Ascending aorta (tissue), 2 donors: ENCODE data around the gene RNF157. TPM values are rescaled to one million over a fixed set of nuclear protein-coding genes. Genes with fewer than 3 reads are reported as not detected.

Source experiments
- DNase-seq, 2 donors: peaks; one replicate each; pipeline ENCODE4 v3.0.0-alpha.2; 2019; ENCODE audit warnings: low spot score in 2 of 2
- H3K27ac ChIP-seq, 2 donors: fragments of 200-600 bp; sonication (generic); one replicate each; pipeline ENCODE4 v1.5.1; 2016 to 2017; ENCODE audit warnings: mild to moderate bottlenecking in 1 of 2
- H3K27me3 ChIP-seq: fragments of 200-600 bp; sonication (generic); one replicate; pipeline ENCODE4 v1.5.1; 2017
- H3K36me3 ChIP-seq, 2 donors: fragments of 200-600 bp; sonication (generic); one replicate each; pipeline ENCODE4 v1.5.1; 2016
- H3K4me1 ChIP-seq, 2 donors: fragments of 200-600 bp; sonication (generic); one replicate each; pipeline ENCODE4 v1.5.1; 2016 to 2017; ENCODE audit warnings: mild to moderate bottlenecking in 1 of 2
- H3K4me3 ChIP-seq, 2 donors: fragments of 200-600 bp; sonication (generic); one replicate each; pipeline ENCODE4 v1.5.1; 2016 to 2017; ENCODE audit warnings: mild to moderate bottlenecking in 1 of 2
- H3K9me3 ChIP-seq, 2 donors: fragments of 200-600 bp; sonication (generic); one replicate each; pipeline ENCODE4 v1.5.1; 2016
- intact Hi-C: fragments of 100-400 bp; cut with DNase I; formaldehyde crosslinking; loops from one replicate; pipeline ENCODE4 v1.15.1; 2023
- total RNA-seq: library from RNA; depleted of rRNA; stranded (reverse); fragments of >200 nt; gene quantifications from one replicate; pipeline ENCODE4 v1.1.0, GENCODE V29; 2016
- TF ChIP-seq, protein P1 (sequence below), 3 experiments: fragments of 200-600 bp in 2 of 3; fragments of 450-650 bp in 1 of 3; sonication (generic) in 2 of 3; IDR thresholded peaks; one replicate each; pipeline ENCODE4 v1.5.1; 2016 to 2019; ENCODE audit warnings: antibody characterized with exemption in 3 of 3, mild to moderate bottlenecking in 1 of 3, moderate library complexity in 1 of 3

RNF157 gene
- total RNA-seq, 1 donor from 2014 or later: 2.4 TPM

DNA sequence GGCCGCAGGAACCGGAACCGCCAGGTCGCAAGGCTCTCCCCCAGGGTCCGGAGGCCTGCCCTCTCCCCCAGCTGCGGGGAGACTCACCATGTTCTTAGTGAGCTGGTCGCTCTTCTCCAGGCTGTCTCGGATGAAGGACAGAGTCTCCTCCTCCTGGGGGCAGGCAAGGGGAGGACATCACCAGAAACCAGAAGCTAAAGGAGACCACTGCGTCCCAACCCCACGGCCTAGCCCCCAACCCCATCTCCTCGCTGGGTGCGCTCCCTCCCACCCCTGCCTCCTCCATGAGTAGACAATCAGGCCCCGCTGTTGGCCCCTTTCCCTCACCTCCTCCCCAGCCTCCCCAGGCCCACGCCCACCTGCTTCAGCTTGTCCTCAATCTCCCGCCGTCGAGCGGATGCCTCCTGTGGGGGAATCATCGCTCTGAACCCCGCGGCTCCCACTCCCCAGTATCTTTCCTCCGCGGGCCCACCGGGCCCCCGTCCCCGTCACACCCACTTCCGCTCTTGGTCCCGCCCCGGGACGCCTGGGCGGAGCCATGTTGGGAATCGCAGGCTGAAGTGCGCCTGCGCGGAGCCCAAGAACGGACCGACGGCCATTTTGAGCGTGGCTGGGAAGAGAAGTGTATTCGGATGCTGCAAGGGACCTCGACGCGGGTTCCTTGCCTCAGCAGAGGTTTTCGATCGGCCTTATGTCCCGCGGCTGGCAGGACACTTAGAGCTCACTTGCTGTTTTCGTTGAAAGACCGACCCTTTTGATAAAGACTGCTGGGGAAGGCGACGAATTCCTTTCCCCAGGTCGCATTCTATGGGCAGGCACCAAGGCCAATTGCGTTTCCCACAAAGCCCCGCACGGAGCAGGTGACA is 136.8 kb downstream of the RNF157 start, which contains the start of gene EXOC7:
Gene EXOC7 (minus strand): TSS at position 514 of the 866 bp plus-strand sequence. CDS start 95 bp downstream, at position 419.
- no peaks in the 10 kb centered on the region for H3K9me3 ChIP-seq
- TF ChIP-seq, protein P1, sequence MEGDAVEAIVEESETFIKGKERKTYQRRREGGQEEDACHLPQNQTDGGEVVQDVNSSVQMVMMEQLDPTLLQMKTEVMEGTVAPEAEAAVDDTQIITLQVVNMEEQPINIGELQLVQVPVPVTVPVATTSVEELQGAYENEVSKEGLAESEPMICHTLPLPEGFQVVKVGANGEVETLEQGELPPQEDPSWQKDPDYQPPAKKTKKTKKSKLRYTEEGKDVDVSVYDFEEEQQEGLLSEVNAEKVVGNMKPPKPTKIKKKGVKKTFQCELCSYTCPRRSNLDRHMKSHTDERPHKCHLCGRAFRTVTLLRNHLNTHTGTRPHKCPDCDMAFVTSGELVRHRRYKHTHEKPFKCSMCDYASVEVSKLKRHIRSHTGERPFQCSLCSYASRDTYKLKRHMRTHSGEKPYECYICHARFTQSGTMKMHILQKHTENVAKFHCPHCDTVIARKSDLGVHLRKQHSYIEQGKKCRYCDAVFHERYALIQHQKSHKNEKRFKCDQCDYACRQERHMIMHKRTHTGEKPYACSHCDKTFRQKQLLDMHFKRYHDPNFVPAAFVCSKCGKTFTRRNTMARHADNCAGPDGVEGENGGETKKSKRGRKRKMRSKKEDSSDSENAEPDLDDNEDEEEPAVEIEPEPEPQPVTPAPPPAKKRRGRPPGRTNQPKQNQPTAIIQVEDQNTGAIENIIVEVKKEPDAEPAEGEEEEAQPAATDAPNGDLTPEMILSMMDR (IDR thresholded peaks at IDR 0.05): peak in 1 of 3 experiments; percentile 15
- peak within 1 kb of the TSS; percentile 57 to 87 for H3K4me3 ChIP-seq
- H3K4me1 ChIP-seq: peaks cover 5 to 8% of the 10 kb centered on the region in 2 donors
- H3K36me3 ChIP-seq: peaks cover 12 to 21% of the 10 kb centered on the region in 2 donors
- intact Hi-C loops: loop anchor here (2.0 kb wide), 1 partner anchor 31 kb away; the partner anchor contains the start of gene SRP68
- peak; percentile 60 to 94 for DNase-seq
- H3K27me3 ChIP-seq: no peaks in the 10 kb centered on the region
- peak within 1 kb of the TSS; percentile 76 for H3K27ac ChIP-seq

DNA sequence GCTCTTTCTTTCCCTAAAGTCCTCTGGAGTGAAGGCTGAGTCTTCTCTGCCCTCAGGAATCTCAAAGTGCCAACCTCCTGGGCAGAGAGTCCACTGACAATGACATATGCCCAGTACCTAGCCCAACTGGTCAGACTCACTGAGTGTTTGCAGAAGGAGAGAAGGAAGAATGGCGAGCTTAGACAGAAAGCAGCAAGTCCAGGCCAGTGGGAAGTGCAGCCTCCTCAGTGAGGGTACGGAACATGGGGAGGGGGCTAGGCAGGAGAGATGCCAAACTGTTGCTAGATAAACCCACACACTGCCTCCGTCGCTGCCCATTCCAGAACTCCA is 137.4 kb downstream of the RNF157 start:
- H3K4me1 ChIP-seq: peaks cover 5 to 8% of the 10 kb centered on the region in 2 donors
- peak overlapping the region; percentile 76 for H3K27ac ChIP-seq
- peaks cover 14 to 26% of the 10 kb centered on the region in 2 donors for H3K36me3 ChIP-seq
- no peak for DNase-seq
- intact Hi-C loops: loop anchor here (2.0 kb wide), 1 partner anchor 30 kb away; the partner anchor contains the start of gene SRP68
- TF ChIP-seq, protein P1 (IDR thresholded peaks at IDR 0.05): no peak
- no peaks in the 10 kb centered on the region for H3K27me3 ChIP-seq
- peak overlapping the region; percentile 57 to 87 for H3K4me3 ChIP-seq
- no peaks in the 10 kb centered on the region for H3K9me3 ChIP-seq

DNA sequence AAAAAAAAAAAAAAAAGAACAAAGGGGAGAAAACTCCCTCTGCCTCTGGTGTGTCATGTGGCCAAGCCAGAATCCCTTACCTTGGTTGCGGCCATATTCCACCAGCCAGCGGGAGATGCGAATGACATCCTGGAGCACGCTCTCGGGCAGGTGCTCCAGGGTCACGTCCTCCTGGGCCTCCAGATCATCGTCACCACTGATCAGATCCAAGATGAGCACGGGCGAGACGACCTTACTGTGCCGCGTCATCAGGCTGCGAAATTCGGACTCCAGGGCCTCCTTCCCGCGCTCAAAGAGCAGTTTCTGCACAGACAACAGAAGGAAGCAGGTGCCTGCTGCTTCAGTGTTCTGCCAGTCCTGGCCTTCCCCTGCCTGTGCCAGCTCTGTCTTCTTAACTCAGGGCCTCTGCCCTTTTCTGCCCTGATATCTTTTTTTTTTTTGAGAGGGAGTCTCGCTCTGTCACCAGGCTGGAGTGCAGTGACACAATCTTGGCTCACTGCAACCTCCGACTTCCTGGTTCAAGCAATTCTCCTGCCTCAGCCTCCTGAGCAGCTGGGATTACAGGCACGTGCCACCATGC is 142.5 kb downstream of the RNF157 start:
- Histone ChIP-seq H3K27ac (no peak overlapping the region), H3K36me3 (peaks cover 62 to 69% of the 10 kb centered on the region in 2 donors), H3K27me3 (no peaks in the 10 kb centered on the region), H3K4me1 (peaks cover 5 to 8% of the 10 kb centered on the region in 2 donors), H3K4me3 (no peak overlapping the region), H3K9me3 (no peaks in the 10 kb centered on the region)
- TF ChIP-seq, protein P1 (IDR thresholded peaks at IDR 0.05): no peak
- intact Hi-C loops: no loop called here
- DNase-seq: no peak

DNA sequence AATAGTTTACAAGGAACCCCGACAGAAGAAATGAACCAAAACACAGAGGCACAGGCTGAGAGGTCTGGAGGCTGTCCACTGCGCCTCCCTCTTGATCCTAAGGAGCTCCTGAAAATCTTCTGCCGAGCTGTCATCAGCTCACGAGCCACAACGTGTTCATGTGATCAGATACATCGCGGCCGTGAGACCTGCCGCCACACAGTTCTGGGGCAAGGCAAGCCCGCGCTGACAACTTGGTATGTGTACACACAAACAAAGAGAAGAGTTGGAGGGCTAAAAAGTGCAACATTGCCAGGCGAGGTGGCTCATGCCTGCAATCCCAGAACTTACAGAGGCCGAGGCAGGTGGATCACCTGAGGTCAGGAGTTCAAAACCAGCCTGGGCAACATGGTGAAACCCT is 144.3 kb downstream of the RNF157 start:
- no peak for DNase-seq
- Histone ChIP-seq H3K36me3 (peaks cover 76 to 81% of the 10 kb centered on the region in 2 donors), H3K27me3 (no peaks in the 10 kb centered on the region), H3K27ac (no peak overlapping the region), H3K9me3 (no peaks in the 10 kb centered on the region), H3K4me3 (no peak overlapping the region), H3K4me1 (no peaks in the 10 kb centered on the region)
- TF ChIP-seq, protein P1 (IDR thresholded peaks at IDR 0.05): no peak
- intact Hi-C loops: no loop called here

DNA sequence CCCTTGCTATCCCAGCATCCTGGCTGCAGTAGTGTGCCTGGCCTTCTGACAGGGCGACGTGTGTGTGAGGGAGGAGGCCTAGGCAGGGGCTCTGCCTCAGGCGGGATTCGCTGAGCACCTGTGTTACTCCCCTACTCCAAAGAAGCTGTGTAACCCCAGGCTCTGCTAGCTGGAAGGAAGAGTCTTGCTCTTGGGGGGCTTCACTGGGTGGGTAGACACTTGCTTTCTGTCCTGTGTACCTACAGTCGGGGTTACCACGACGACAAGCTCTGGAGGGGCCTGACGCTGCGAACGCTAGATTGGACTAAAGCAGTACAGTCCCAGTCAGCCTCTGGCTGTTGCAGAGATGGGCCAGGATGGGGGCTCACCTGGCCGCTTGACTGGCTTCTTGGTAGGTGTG is 146.2 kb downstream of the RNF157 start:
- intact Hi-C loops: no loop called here
- H3K27me3 ChIP-seq: no peaks in the 10 kb centered on the region
- TF ChIP-seq, protein P1 (IDR thresholded peaks at IDR 0.05): no peak
- no peaks in the 10 kb centered on the region for H3K9me3 ChIP-seq
- no peak overlapping the region for H3K4me3 ChIP-seq
- peaks cover 84 to 88% of the 10 kb centered on the region in 2 donors for H3K36me3 ChIP-seq
- no peaks in the 10 kb centered on the region for H3K4me1 ChIP-seq
- no peak for DNase-seq
- no peak overlapping the region for H3K27ac ChIP-seq
